ENCODE measurements around the gene PAFAH1B2. TPM values are rescaled to one million over a fixed set of nuclear protein-coding genes. Genes with fewer than 3 reads are reported as not detected.

Gene PAFAH1B2
- total and polyA plus RNA-seq, 2 of the 8 experiments (the other 6 are each of a cell fraction or from before 2014, with no cell fraction given): 38.2 to 161 TPM

DNA sequence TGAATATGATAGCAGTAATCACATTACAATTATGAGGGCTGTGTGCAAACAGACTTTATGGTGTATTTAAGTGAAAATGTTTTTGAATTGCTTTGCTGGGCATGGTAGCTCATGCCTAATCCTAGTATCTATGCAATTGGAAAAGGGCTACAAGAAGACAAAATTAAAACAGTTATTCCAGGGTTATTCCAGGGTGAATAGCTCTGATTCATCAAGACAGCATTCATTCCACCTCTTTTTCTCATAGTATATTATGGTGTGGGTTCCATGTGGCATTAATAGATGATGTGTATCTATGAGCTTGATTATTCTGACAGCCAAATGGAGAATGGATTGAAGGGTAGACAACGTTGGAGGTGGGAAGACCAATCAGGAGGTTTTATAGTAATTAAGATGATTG is 22.4 kb downstream of the PAFAH1B2 start:
- Histone ChIP-seq H2AFZ (ENCODE audit: low read length) (no peak overlapping the region), H2AK5ac (ENCODE audit: low read depth, low read length) (no peak overlapping the region), H3K23me2 (ENCODE audit: low read depth, low read length) (no peaks in the 10 kb centered on the region), H2BK20ac (ENCODE audit: low read length) (no peak overlapping the region), H3K23ac (ENCODE audit: insufficient read length) (no peak overlapping the region), H3K9ac (replicated peaks in 1 of 4; ENCODE audit: extremely low read depth in 1 of 4, low read depth in 3 of 4, low read length in 3 of 4) (no peak overlapping the region), H2BK15ac (ENCODE audit: low read length) (no peak overlapping the region), H2BK12ac (ENCODE audit: low read depth, low read length) (no peak overlapping the region), H2BK5ac (ENCODE audit: low read depth, low read length) (no peak overlapping the region), H3K79me2 (ENCODE audit: control insufficient read depth in 1 of 2, insufficient read depth in 2 of 2, low read length in 2 of 2) (peaks cover 0 to 8% of the 10 kb centered on the region in 2 experiments; a peak in 2 of 4 replicates), H3K9me3 (ENCODE audit: insufficient read depth in 2 of 2, low read depth in 1 of 2, low read length in 1 of 2) (no peaks in the 10 kb centered on the region), H3K56ac (replicated peaks; ENCODE audit: insufficient read length, low read depth, low read length) (no peak overlapping the region), H2BK120ac (replicated peaks; ENCODE audit: low read depth, low read length) (no peak overlapping the region), H3K14ac (ENCODE audit: insufficient read length) (no peak overlapping the region), H3K4me1 (replicated peaks in 1 of 4; ENCODE audit: control insufficient read depth in 3 of 4, insufficient read depth in 4 of 4, low read length in 3 of 4) (no peaks in the 10 kb centered on the region), H3K36me3 (ENCODE audit: control insufficient read depth in 2 of 4, insufficient read depth in 4 of 4, low read length in 3 of 4) (peaks cover 21 to 79% (median 55%) of the 10 kb centered on the region in 4 experiments), H4K8ac (ENCODE audit: extremely low read depth, insufficient read depth, low read length) (no peak overlapping the region), H4K91ac (replicated peaks; ENCODE audit: insufficient read length, low read length) (no peak overlapping the region), H3K4me3 (ENCODE audit: extremely low read depth in 1 of 4, insufficient read depth in 2 of 4, low read depth in 3 of 4, low read length in 4 of 4) (no peak overlapping the region), H3K27me3 (replicated peaks in 1 of 4; ENCODE audit: control insufficient read depth in 3 of 4, extremely low read depth in 1 of 4, insufficient read depth in 3 of 4, low read length in 3 of 4) (no peaks in the 10 kb centered on the region), H3K27ac (ENCODE audit: low read depth, low read length) (no peak overlapping the region), H3K4me2 (ENCODE audit: insufficient read depth in 1 of 2, low read depth in 2 of 2, low read length in 2 of 2) (no peak overlapping the region), H3K79me1 (ENCODE audit: low read depth, low read length) (no peaks in the 10 kb centered on the region; the same call in none of the 2 replicates), H3K18ac (ENCODE audit: extremely low read depth, low read length) (no peak overlapping the region), H4K5ac (ENCODE audit: insufficient read length, low read depth, low read length) (no peak overlapping the region), H3K4ac (replicated peaks; ENCODE audit: insufficient read length, low read depth, low read length) (no peak overlapping the region), H4K20me1 (replicated peaks in 1 of 2; ENCODE audit: control insufficient read depth in 1 of 2, insufficient read depth in 2 of 2, low read length in 2 of 2) (peaks cover 2 to 3% of the 10 kb centered on the region in 2 experiments)
- POLR2A ChIA-PET (ENCODE audit: partially characterized antibody): interaction anchor here (1.7 to 1.8 kb wide), 2 partner anchors 10 to 11 kb away, joined by 4 to 18 read pairs; partner anchors contain the start of gene SIDT2
- DNase-seq (ENCODE audit: low read depth in 1 of 2, low spot score in 2 of 2) (no peak), FAIRE-seq (no peak)
- TF ChIP-seq KDM5A (IDR thresholded peaks at IDR 0.05; ENCODE audit: low read length) (no peak), FOSL1 (IDR thresholded peaks at IDR 0.05; ENCODE audit: insufficient read depth, low read depth, low read length) (no peak), SIN3A (conservative IDR thresholded peaks at IDR 0.05 in 1 of 2, IDR thresholded peaks at IDR 0.05 in 1 of 2; ENCODE audit: low read depth in 1 of 2, low read length in 2 of 2) (no peak), SAP30 (IDR thresholded peaks at IDR 0.05; ENCODE audit: insufficient read depth, insufficient replicate concordance, low read length) (no peak), JUND (IDR thresholded peaks at IDR 0.05; ENCODE audit: low read length) (no peak), SRF (IDR thresholded peaks at IDR 0.05; ENCODE audit: low read depth, low read length) (no peak), KDM1A (IDR thresholded peaks at IDR 0.05; ENCODE audit: borderline replicate concordance, low read length) (no peak), EP300 (IDR thresholded peaks at IDR 0.05; ENCODE audit: borderline replicate concordance in 1 of 2, low read depth in 2 of 2, low read length in 2 of 2) (no peak), SIX5 (IDR thresholded peaks at IDR 0.05; ENCODE audit: low read depth, low read length) (no peak), SP2 (IDR thresholded peaks at IDR 0.05; ENCODE audit: low read length) (no peak), PHF8 (conservative IDR thresholded peaks at IDR 0.05; ENCODE audit: low read depth, low read length) (no peak)
- WGBS, 2 experiments (ENCODE audit: extremely low coverage in 1 of 2, insufficient coverage in 1 of 2, insufficient read length in 1 of 2, insufficient replicate concordance in 2 of 2, low coverage in 1 of 2, low lambda C conversion rate in 2 of 2, missing lambda C conversion rate in 1 of 2): 88% methylated on average over 1 of the region's 1 CpG; no CpG with 5 or more reads in 1 of the 2 experiments
- CTCF ChIA-PET (ENCODE audit: partially characterized antibody): interaction anchor here (1.0 to 2.3 kb wide), 4 partner anchors 14 to 55 kb away, joined by 3 to 7 read pairs (median 3); no protein-coding TSS in a partner anchor

Data from H1 (cell line).